H9 (cell line): ENCODE data around the gene BMP7. TPM values are rescaled to one million over a fixed set of nuclear protein-coding genes. Genes with fewer than 3 reads are reported as not detected.

Source experiments
- DNase-seq: peaks from one replicate; pipeline ENCODE4 v3.0.0-alpha.2; 2017
- H2AFZ ChIP-seq: one replicate; pipeline ENCODE4 v1.6.1; 2013; ENCODE audit warnings: mild to moderate bottlenecking, low read length, control low read depth, moderate library complexity
- H2AK5ac ChIP-seq: 2 replicates; pipeline ENCODE4 v1.6.1; 2013; ENCODE audit warnings: low read length, control low read depth, mixed read lengths; ENCODE audit not compliant: insufficient read length
- H2BK120ac ChIP-seq: one replicate; pipeline ENCODE4 v1.6.1; 2013; ENCODE audit warnings: low read depth, mild to moderate bottlenecking, low read length, control low read depth, inconsistent platforms; ENCODE audit not compliant: poor library complexity, severe bottlenecking
- H2BK12ac ChIP-seq: 2 replicates; pipeline ENCODE4 v1.6.1; 2013; ENCODE audit warnings: low read length, control low read depth, mixed read lengths, low read depth; ENCODE audit not compliant: insufficient read length
- H2BK15ac ChIP-seq: 2 replicates; pipeline ENCODE4 v1.6.1; 2013; ENCODE audit warnings: low read depth, low read length, control low read depth
- H2BK20ac ChIP-seq: one replicate; pipeline ENCODE4 v1.6.1; 2013; ENCODE audit warnings: low read depth, mild to moderate bottlenecking, low read length, control low read depth, inconsistent platforms; ENCODE audit not compliant: poor library complexity, severe bottlenecking
- H2BK5ac ChIP-seq: 2 replicates; pipeline ENCODE4 v1.6.1; 2013; ENCODE audit warnings: low read length, control low read depth, mixed read lengths; ENCODE audit not compliant: insufficient read length
- H3K14ac ChIP-seq: 2 replicates; pipeline ENCODE4 v1.6.1; 2013; ENCODE audit warnings: low read length, control low read depth; ENCODE audit not compliant: insufficient read depth
- H3K18ac ChIP-seq: 2 replicates; pipeline ENCODE4 v1.6.1; 2013; ENCODE audit warnings: low read depth, mild to moderate bottlenecking, mixed read lengths, low read length, control low read depth; ENCODE audit not compliant: insufficient read length
- H3K23ac ChIP-seq: 2 replicates; pipeline ENCODE4 v1.6.1; 2013; ENCODE audit warnings: low read length, control low read depth, mixed read lengths, low read depth; ENCODE audit not compliant: insufficient read length
- H3K23me2 ChIP-seq: 2 replicates; pipeline ENCODE4 v1.6.1; 2013; ENCODE audit warnings: low read depth, mild to moderate bottlenecking, mixed read lengths, low read length, control low read depth; ENCODE audit not compliant: insufficient read length, poor library complexity, severe bottlenecking
- H3K27ac ChIP-seq: 2 replicates; pipeline ENCODE4 v1.5.1; 2013; ENCODE audit warnings: low read length, control low read depth, mixed read lengths, low read depth; ENCODE audit not compliant: insufficient read length
- H3K27me3 ChIP-seq: 2 replicates; pipeline ENCODE4 v1.6.1; 2013; ENCODE audit warnings: low read length, control low read depth, inconsistent platforms; ENCODE audit not compliant: insufficient read depth
- H3K4ac ChIP-seq: 2 replicates; pipeline ENCODE4 v1.6.1; 2013; ENCODE audit warnings: low read depth, mild to moderate bottlenecking, control low read depth, inconsistent platforms, low read length, moderate library complexity
- H3K4me1 ChIP-seq: 2 replicates; pipeline ENCODE4 v1.6.1; 2013; ENCODE audit warnings: low read length, control low read depth, inconsistent platforms; ENCODE audit not compliant: insufficient read depth
- H3K4me2 ChIP-seq: 2 replicates; pipeline ENCODE4 v1.6.1; 2013; ENCODE audit warnings: low read length, control low read depth, mixed read lengths; ENCODE audit not compliant: insufficient read length, insufficient read depth
- H3K56ac ChIP-seq: 2 replicates; pipeline ENCODE4 v1.6.1; 2013; ENCODE audit warnings: low read depth, mild to moderate bottlenecking, mixed read lengths, low read length, control low read depth; ENCODE audit not compliant: insufficient read length
- H3K79me1 ChIP-seq: 2 replicates; pipeline ENCODE4 v1.6.1; 2013; ENCODE audit warnings: low read depth, mild to moderate bottlenecking, moderate library complexity, low read length, control low read depth, inconsistent platforms; ENCODE audit not compliant: insufficient read depth, poor library complexity, severe bottlenecking
- H3K79me2 ChIP-seq: 2 replicates; pipeline ENCODE4 v1.6.1; 2013; ENCODE audit warnings: low read length, control low read depth, inconsistent platforms; ENCODE audit not compliant: insufficient read depth
- H3K9ac ChIP-seq: 2 replicates; pipeline ENCODE4 v1.6.1; 2013; ENCODE audit warnings: low read length, control low read depth, mixed read lengths; ENCODE audit not compliant: insufficient read length; ENCODE audit errors: extremely low read depth
- H3K9me3 ChIP-seq: one replicate; pipeline ENCODE4 v1.6.1; 2013; ENCODE audit warnings: low read depth, low read length, inconsistent platforms; ENCODE audit not compliant: control insufficient read depth
- H3T11ph ChIP-seq: one replicate; pipeline ENCODE4 v1.6.1; 2013; ENCODE audit warnings: mild to moderate bottlenecking, low read length, control low read depth, inconsistent platforms
- H4K20me1 ChIP-seq: one replicate; pipeline ENCODE4 v1.6.1; 2013; ENCODE audit not compliant: control insufficient read depth, insufficient read length, insufficient read depth
- H4K5ac ChIP-seq: 2 replicates; pipeline ENCODE4 v1.6.1; 2013; ENCODE audit warnings: low read depth, mild to moderate bottlenecking, mixed read lengths, low read length, control low read depth; ENCODE audit not compliant: insufficient read length
- H4K8ac ChIP-seq: replicated peaks from 2 replicates; pipeline ENCODE4 v1.6.1; 2013; ENCODE audit warnings: low read length, control low read depth, mixed read lengths, low read depth; ENCODE audit not compliant: insufficient read length
- H4K91ac ChIP-seq: 2 replicates; pipeline ENCODE4 v1.6.1; 2013; ENCODE audit warnings: low read depth, mild to moderate bottlenecking, moderate library complexity, mixed read lengths, low read length, control low read depth; ENCODE audit not compliant: insufficient read length
- H3K27ac Mint-ChIP-seq, 3 experiments: 2 replicates in 2 of 3; 3 replicates in 1 of 3; pipeline ENCODE4 v1.8.0; 2020 to 2021; ENCODE audit warnings: mixed read lengths in 3 of 3, mild to moderate bottlenecking in 1 of 3, moderate library complexity in 1 of 3
- H3K27me3 Mint-ChIP-seq: 2 replicates; pipeline ENCODE4 v1.8.0; 2021; ENCODE audit warnings: low read depth, mild to moderate bottlenecking, moderate library complexity, mixed read lengths
- H3K36me3 Mint-ChIP-seq, 3 experiments: 2 replicates in 2 of 3; 3 replicates in 1 of 3; pipeline ENCODE4 v1.8.0; 2020 to 2021; ENCODE audit warnings: low read depth in 3 of 3, mixed read lengths in 3 of 3; ENCODE audit not compliant: insufficient read depth in 1 of 3
- H3K4me1 Mint-ChIP-seq, 2 experiments: 2 replicates each; pipeline ENCODE4 v1.8.0; 2020; ENCODE audit warnings: mixed read lengths in 2 of 2
- H3K4me3 Mint-ChIP-seq, 2 experiments: 2 replicates in 1 of 2; 3 replicates in 1 of 2; pipeline ENCODE4 v1.8.0; 2020 to 2021; ENCODE audit warnings: mild to moderate bottlenecking in 2 of 2, mixed read lengths in 2 of 2, moderate library complexity in 1 of 2
- H3K9me3 Mint-ChIP-seq, 2 experiments: 2 replicates in 1 of 2; 3 replicates in 1 of 2; pipeline ENCODE4 v1.8.0; 2020; ENCODE audit warnings: mild to moderate bottlenecking in 2 of 2, mixed read lengths in 2 of 2, moderate library complexity in 1 of 2
- CTCF ChIP-seq: fragments of 200-600 bp; sonication (generic); conservative IDR thresholded peaks from 3 replicates; pipeline ENCODE4 v1.8.0; 2021; ENCODE audit warnings: antibody characterized with exemption, mild to moderate bottlenecking
- WGBS: extraction: QIAGEN DNeasy Blood & Tissue Kit; methylation state at CpG from one replicate; pipeline ENCODE4 v1.1.7; 2013; ENCODE audit warnings: missing lambda C conversion rate, low lambda C conversion rate, mixed read lengths; ENCODE audit not compliant: insufficient read length; ENCODE audit errors: extremely low coverage; 5-methylcytosine and 5-hydroxymethylcytosine counted together
- total RNA-seq: library from RNA; stranded (reverse); gene quantifications from 2 replicates; pipeline ENCODE4 v1.2.1, GENCODE V29; 2021

Gene BMP7
- total RNA-seq, 1 experiment from 2014 or later, result 17.7 TPM

- no peak overlapping the region for H3K56ac ChIP-seq
- H3K9me3 ChIP-seq, result no peaks in the 10 kb centered on the region
- DNase-seq, result no peak
- H3K14ac ChIP-seq, result no peak overlapping the region
- no peak overlapping the region for H2BK5ac ChIP-seq
- no peak overlapping the region for H3K23ac ChIP-seq
- H3K4me2 ChIP-seq, result no peak overlapping the region
- Mint-ChIP-seq H3K4me3 (no peak overlapping the region), H3K4me1 (peaks cover 8% of the 10 kb centered on the region in 2 experiments; a peak in 2 of 4 replicates), H3K9me3 (no peaks in the 10 kb centered on the region), H3K27me3 (peaks cover 13% of the 10 kb centered on the region), H3K27ac (no peak overlapping the region), H3K36me3 (no peaks in the 10 kb centered on the region)
- H3K79me1 ChIP-seq, result no peaks in the 10 kb centered on the region
- H2AK5ac ChIP-seq, result no peak overlapping the region
- no peak overlapping the region for H3K4ac ChIP-seq
- no CpG with 5 or more reads among the region's 5 CpGs for WGBS
- H3K27ac ChIP-seq, result no peak overlapping the region
- H3T11ph ChIP-seq, result no peak overlapping the region
- H3K18ac ChIP-seq, result no peak overlapping the region
- no peak overlapping the region for H4K8ac ChIP-seq
- H3K4me1 ChIP-seq, result no peaks in the 10 kb centered on the region
- H4K91ac ChIP-seq, result no peak overlapping the region
- H3K9ac ChIP-seq, result no peak overlapping the region
- H2BK15ac ChIP-seq, result no peak overlapping the region
- no peaks in the 10 kb centered on the region for H4K20me1 ChIP-seq
- H4K5ac ChIP-seq, result no peak overlapping the region
- no peaks in the 10 kb centered on the region for H3K23me2 ChIP-seq
- TF ChIP-seq CTCF, result no peak
- H2BK20ac ChIP-seq, result no peak overlapping the region
- H3K79me2 ChIP-seq, result no peaks in the 10 kb centered on the region
- no peaks in the 10 kb centered on the region for H3K27me3 ChIP-seq
- H2AFZ ChIP-seq, result no peak overlapping the region
- no peak overlapping the region for H2BK12ac ChIP-seq
- no peak overlapping the region for H2BK120ac ChIP-seq
These were observed 47.5 kb upstream of the BMP7 start for GRCh38 chr20:57313951-57314350.
